Measurements from ENCODE around the gene EEFSEC. TPM values are rescaled to one million over a fixed set of nuclear protein-coding genes. Genes with fewer than 3 reads are reported as not detected.

The EEFSEC gene
- total RNA-seq, 1 experiment from 2014 or later, result 37.7 TPM

- Mint-ChIP-seq H3K27ac (ENCODE audit: unreplicated experiment) (no peak overlapping the region), H3K4me1 (ENCODE audit: low read depth, unreplicated experiment) (no peaks in the 10 kb centered on the region), H3K4me3 (ENCODE audit: low read depth, unreplicated experiment) (no peak overlapping the region), H3K27me3 (ENCODE audit: unreplicated experiment) (no peaks in the 10 kb centered on the region), H3K9me3 (ENCODE audit: low read depth, unreplicated experiment) (no peaks in the 10 kb centered on the region), H3K36me3 (ENCODE audit: insufficient read depth, unreplicated experiment) (peaks cover 5% of the 10 kb centered on the region)
- no peak for TF ChIP-seq CTCF (IDR thresholded peaks at IDR 0.05; ENCODE audit: unreplicated experiment)
- DNase-seq, result no peak
- BruUV-seq (replicated peaks), result no TSS peak
- intact Hi-C loops (cut with micrococcal nuclease; ENCODE audit: unreplicated experiment), result no loop called here
- CTCF ChIA-PET, result no interaction called here
Observed at GRCh38 chr3:128167646-128167972, 14.3 kb downstream of the EEFSEC start.

- CTCF ChIA-PET, result no interaction called here
- H3K9me3 Mint-ChIP-seq (ENCODE audit: low read depth, unreplicated experiment), result no peaks in the 10 kb centered on the region
- no peak overlapping the region for H3K27ac Mint-ChIP-seq (ENCODE audit: unreplicated experiment)
Observed at GRCh38 chr3:128167973-128168674, 14.8 kb downstream of the EEFSEC start.

GRCh38 chr3:128168836-128169235 is 15.6 kb downstream of the EEFSEC start:
- DNase-seq, result no peak

More at GRCh38 chr3:128167973-128168674, 14.8 kb downstream of the EEFSEC start:
- no peaks in the 10 kb centered on the region for H3K4me1 Mint-ChIP-seq (ENCODE audit: low read depth, unreplicated experiment)
- H3K4me3 Mint-ChIP-seq (ENCODE audit: low read depth, unreplicated experiment), result no peak overlapping the region
- intact Hi-C loops (cut with micrococcal nuclease; ENCODE audit: unreplicated experiment), result no loop called here
- peaks cover 5% of the 10 kb centered on the region for H3K36me3 Mint-ChIP-seq (ENCODE audit: insufficient read depth, unreplicated experiment)
- BruUV-seq (replicated peaks), result no TSS peak
- H3K27me3 Mint-ChIP-seq (ENCODE audit: unreplicated experiment), result no peaks in the 10 kb centered on the region
- no peak for TF ChIP-seq CTCF (IDR thresholded peaks at IDR 0.05; ENCODE audit: unreplicated experiment)
- no peak for DNase-seq

GRCh38 chr3:128170866-128171516 is 17.7 kb downstream of the EEFSEC start:
- Mint-ChIP-seq H3K4me3 (ENCODE audit: low read depth, unreplicated experiment) (no peak overlapping the region), H3K27me3 (ENCODE audit: unreplicated experiment) (no peaks in the 10 kb centered on the region), H3K9me3 (ENCODE audit: low read depth, unreplicated experiment) (no peaks in the 10 kb centered on the region), H3K36me3 (ENCODE audit: insufficient read depth, unreplicated experiment) (no peaks in the 10 kb centered on the region), H3K4me1 (ENCODE audit: low read depth, unreplicated experiment) (no peaks in the 10 kb centered on the region), H3K27ac (ENCODE audit: unreplicated experiment) (no peak overlapping the region)
- peak; percentile 72 for DNase-seq
- CTCF ChIA-PET, result interaction anchor here (0.7 to 1.0 kb wide), 3 partner anchors 37 to 435 kb away, joined by 4 to 6 read pairs (median 6); no protein-coding TSS in a partner anchor
- BruUV-seq (replicated peaks), result no TSS peak
- peak; percentile 41 for TF ChIP-seq CTCF (IDR thresholded peaks at IDR 0.05; ENCODE audit: unreplicated experiment)
- intact Hi-C loops (cut with micrococcal nuclease; ENCODE audit: unreplicated experiment), result loop anchor here (5.0 to 10.0 kb wide), 3 partner anchors 154 to 411 kb away; no protein-coding TSS in a partner anchor

More at GRCh38 chr3:128168836-128169235, 15.6 kb downstream of the EEFSEC start:
- H3K4me3 Mint-ChIP-seq (ENCODE audit: low read depth, unreplicated experiment), result no peak overlapping the region
- CTCF ChIA-PET, result no interaction called here
- no peaks in the 10 kb centered on the region for H3K4me1 Mint-ChIP-seq (ENCODE audit: low read depth, unreplicated experiment)
- no peaks in the 10 kb centered on the region for H3K27me3 Mint-ChIP-seq (ENCODE audit: unreplicated experiment)
- no peak overlapping the region for H3K27ac Mint-ChIP-seq (ENCODE audit: unreplicated experiment)
- no peaks in the 10 kb centered on the region for H3K9me3 Mint-ChIP-seq (ENCODE audit: low read depth, unreplicated experiment)
- peaks cover 5% of the 10 kb centered on the region for H3K36me3 Mint-ChIP-seq (ENCODE audit: insufficient read depth, unreplicated experiment)
- TF ChIP-seq CTCF (IDR thresholded peaks at IDR 0.05; ENCODE audit: unreplicated experiment), result no peak
- BruUV-seq (replicated peaks), result no TSS peak
- intact Hi-C loops (cut with micrococcal nuclease; ENCODE audit: unreplicated experiment), result no loop called here

Data from Calu3 (cell line).